B cell (primary cell): Measurements from ENCODE around the gene S1PR5. TPM values are rescaled to one million over a fixed set of nuclear protein-coding genes. Genes with fewer than 3 reads are reported as not detected.
"Not testable (repeated sequence)": the region's sequence is repeated elsewhere in the genome, so short reads cannot be mapped to it uniquely, and the experiment has no call there.

Experiments
- ATAC-seq: fragments of 200-7000 bp; cut with Tn5 transposase; one replicate; pipeline ENCODE4 v1.10.0; 2021; ENCODE audit warnings: low read depth, mild to moderate bottlenecking, moderate number of reproducible peaks, moderate library complexity
- CTCF ChIA-PET: fragments of 350-600 bp; sonication (Branson Sonifier 250); formaldehyde crosslinking; loops from one replicate; lab custom pipeline; 2021; ENCODE audit warnings: antibody characterized with exemption, inconsistent platforms; lab: Charles Lee
- POLR2A ChIA-PET: fragments of 350-600 bp; sonication (Branson Sonifier 250); formaldehyde crosslinking; loops from one replicate; lab custom pipeline; 2021; ENCODE audit warnings: antibody characterized with exemption; lab: Charles Lee
- DNase-seq: peaks from one replicate; pipeline ENCODE4 v3.0.0; 2013
- H2AFZ ChIP-seq: 2 replicates; pipeline ENCODE4 v1.6.1; 2012; ENCODE audit warnings: mild to moderate bottlenecking, low read depth, low read length; ENCODE audit not compliant: insufficient read depth, poor library complexity, severe bottlenecking
- H3K27ac ChIP-seq, 2 donors: 1 replicate in 1 of 2; 2 replicates in 1 of 2; pipeline ENCODE4 v1.5.1; 2012 to 2013; ENCODE audit warnings: low read length in 2 of 2, mild to moderate bottlenecking in 2 of 2, moderate library complexity in 1 of 2
- H3K27me3 ChIP-seq, 4 experiments: fragments of 200-600 bp in 1 of 4; sonication (generic) in 1 of 4; replicated peaks in 1 of 4; 1 replicate in 2 of 4; 2 replicates in 2 of 4; pipeline versions ENCODE4 v1.6.1 to v1.7.0; 2013 to 2016; ENCODE audit warnings: low read length in 3 of 4, mild to moderate bottlenecking in 2 of 4, mixed read lengths in 1 of 4, moderate library complexity in 1 of 4; ENCODE audit not compliant: insufficient read depth in 4 of 4, control insufficient read depth in 3 of 4; ENCODE audit errors: control extremely low read depth in 1 of 4
- H3K36me3 ChIP-seq, 2 experiments: replicated peaks in 1 of 2; 1 replicate in 1 of 2; 2 replicates in 1 of 2; pipeline versions ENCODE4 v1.6.1 to v1.7.1; 2013; ENCODE audit warnings: low read length in 1 of 2; ENCODE audit not compliant: insufficient read depth in 2 of 2, control insufficient read depth in 1 of 2; ENCODE audit errors: control extremely low read depth in 1 of 2, extremely low read depth in 1 of 2
- H3K4me1 ChIP-seq, 2 donors: fragments of 200-600 bp in 1 of 2; sonication (generic) in 1 of 2; 1 replicate in 1 of 2; 2 replicates in 1 of 2; pipeline versions ENCODE4 v1.5.1 to v1.6.1; 2013 to 2017; ENCODE audit warnings: low read length in 2 of 2; ENCODE audit not compliant: control insufficient read depth in 2 of 2, insufficient read depth in 2 of 2
- H3K4me2 ChIP-seq: replicated peaks from 2 replicates; pipeline ENCODE3; 2012; ENCODE audit warnings: mild to moderate bottlenecking, low read depth, low read length; ENCODE audit not compliant: poor library complexity, severe bottlenecking
- H3K4me3 ChIP-seq, 5 experiments: fragments of 200-600 bp in 1 of 5; sonication (generic) in 1 of 5; 1 replicate in 3 of 5; 2 replicates in 2 of 5; pipeline versions ENCODE4 v1.5.1 to v1.7.0; 2011 to 2016; ENCODE audit warnings: low read length in 4 of 5, mild to moderate bottlenecking in 4 of 5, low read depth in 2 of 5, control low read depth in 1 of 5, moderate library complexity in 1 of 5; ENCODE audit not compliant: insufficient read depth in 1 of 5; ENCODE audit errors: control extremely low read depth in 1 of 5, extremely low read depth in 1 of 5
- H3K79me2 ChIP-seq: fragments of 200-600 bp; sonication (generic); one replicate; pipeline ENCODE4 v1.6.0; 2016; ENCODE audit warnings: low read length; ENCODE audit not compliant: control insufficient read depth, insufficient read depth
- H3K9ac ChIP-seq: fragments of 200-600 bp; sonication (generic); 2 replicates; pipeline ENCODE4 v1.6.1; 2017; ENCODE audit warnings: mild to moderate bottlenecking, low read length, moderate library complexity
- H3K9me3 ChIP-seq, 3 donors: one replicate each; pipeline versions ENCODE4 v1.6.1 to v1.7.1; 2013; ENCODE audit warnings: low read length in 2 of 3; ENCODE audit not compliant: control insufficient read depth in 2 of 3, insufficient read depth in 1 of 3; ENCODE audit errors: control extremely low read depth in 1 of 3
- H4K20me1 ChIP-seq: 2 replicates; pipeline ENCODE4 v1.6.0; 2012; ENCODE audit warnings: mild to moderate bottlenecking, low read length; ENCODE audit not compliant: insufficient read depth, control insufficient read depth, poor library complexity, severe bottlenecking
- H3K27ac Mint-ChIP-seq: one replicate; pipeline ENCODE4 v1.8.0; 2021; ENCODE audit warnings: mixed read lengths
- H3K27me3 Mint-ChIP-seq: one replicate; pipeline ENCODE4 v1.8.0; 2021; ENCODE audit warnings: mixed read lengths
- H3K4me1 Mint-ChIP-seq: one replicate; pipeline ENCODE4 v1.8.0; 2021; ENCODE audit warnings: mixed read lengths
- H3K4me3 Mint-ChIP-seq: one replicate; pipeline ENCODE4 v1.8.0; 2021; ENCODE audit warnings: mixed read lengths
- H3K9me3 Mint-ChIP-seq: one replicate; pipeline ENCODE4 v1.8.0; 2022; ENCODE audit warnings: mixed read lengths; ENCODE audit not compliant: insufficient read depth
- CTCF ChIP-seq: fragments of 200-600 bp; IDR thresholded peaks from one replicate; pipeline ENCODE4 v1.8.0; 2022; ENCODE audit warnings: antibody characterized with exemption, mild to moderate bottlenecking
- EZH2 ChIP-seq: IDR thresholded peaks from 2 replicates; pipeline ENCODE4 v1.6.1; 2012; ENCODE audit warnings: borderline replicate concordance, low read depth, mild to moderate bottlenecking, moderate library complexity, low read length; ENCODE audit not compliant: insufficient read depth, poor library complexity, severe bottlenecking
- WGBS: methylation state at CpG from one replicate; pipeline ENCODE4 v1.1.5; 2013; ENCODE audit warnings: missing lambda C conversion rate; ENCODE audit not compliant: insufficient coverage; 5-methylcytosine and 5-hydroxymethylcytosine counted together
- intact Hi-C: fragments of 100-400 bp; cut with micrococcal nuclease; formaldehyde crosslinking; loops from one replicate; pipeline ENCODE4 v1.10.0; 2022
- polyA plus RNA-seq: library from polyadenylated mRNA; depleted of rRNA; stranded (reverse); fragments of >200 nt; gene quantifications from 2 replicates; pipeline ENCODE4 v1.2.3, GENCODE V29; 2012
- total RNA-seq, 2 donors: library from RNA; stranded (reverse); fragments of 120-200 nt in 1 of 2; gene quantifications; 1 replicate in 1 of 2; 2 replicates in 1 of 2; pipeline versions ENCODE4 v1.2.3 to v1.2.4, GENCODE V29; 2013 to 2022

Gene S1PR5
- total and polyA plus RNA-seq, 2 donors (not counting 1 experiment from before 2014, with no cell fraction given) = 0.27 to 0.67 TPM

GRCh38 chr19:10532457-10532856 is 15.2 kb upstream of the S1PR5 start:
- no peaks in the 10 kb centered on the region for H3K79me2 ChIP-seq
- Mint-ChIP-seq H3K27me3 (peaks cover 7% of the 10 kb centered on the region), H3K9me3 (no peaks in the 10 kb centered on the region), H3K4me1 (no peaks in the 10 kb centered on the region), H3K27ac (no peak overlapping the region), H3K4me3 (no peak overlapping the region)
- no peak overlapping the region for H2AFZ ChIP-seq
- H3K4me3 ChIP-seq = no peak overlapping the region
- DNase-seq (no peak), ATAC-seq (no peak)
- H3K9me3 ChIP-seq = no peaks in the 10 kb centered on the region
- 86% methylated on average over 1 of the region's 1 CpG for WGBS
- intact Hi-C loops = no loop called here
- peaks cover 0 to 4% (median 1%) of the 10 kb centered on the region in 4 experiments for H3K27me3 ChIP-seq
- H3K27ac ChIP-seq = no peak overlapping the region
- H3K36me3 ChIP-seq = no peaks in the 10 kb centered on the region
- POLR2A ChIA-PET = no interaction called here
- H4K20me1 ChIP-seq = no peaks in the 10 kb centered on the region
- CTCF ChIA-PET = interaction anchor here (1.0 to 1.5 kb wide), 2 partner anchors 26 to 49 kb away, joined by 3 to 4 read pairs; no protein-coding TSS in a partner anchor
- H3K9ac ChIP-seq = no peak overlapping the region
- no peak overlapping the region for H3K4me2 ChIP-seq
- no peaks in the 10 kb centered on the region for H3K4me1 ChIP-seq
- TF ChIP-seq EZH2 = no peak
- no peak for TF ChIP-seq CTCF

GRCh38 chr19:10526887-10527286 is 9.6 kb upstream of the S1PR5 start:
- H3K27ac ChIP-seq, H3K4me3 Mint-ChIP-seq, H3K27me3 ChIP-seq, H3K4me1 ChIP-seq, intact Hi-C loops, ATAC-seq, H3K9ac ChIP-seq, H2AFZ ChIP-seq, H3K27ac Mint-ChIP-seq, H3K79me2 ChIP-seq, H3K27me3 Mint-ChIP-seq, H3K9me3 ChIP-seq, H3K4me1 Mint-ChIP-seq, H3K36me3 ChIP-seq, H3K4me3 ChIP-seq, DNase-seq, H3K4me2 ChIP-seq, H4K20me1 ChIP-seq, H3K9me3 Mint-ChIP-seq: not testable (repeated sequence)
- ChIA-PET POLR2A (interaction anchor here (0.7 kb wide), 1 partner anchor 78 kb away, joined by 3 read pairs; no protein-coding TSS in a partner anchor), CTCF (interaction anchor here (0.6 to 1.8 kb wide), 2 partner anchors 15 to 116 kb away, joined by 3 to 5 read pairs; no protein-coding TSS in a partner anchor)
- WGBS = 93% methylated on average over 2 of the region's 8 CpGs
